ENCODE results near the gene FEZF2. TPM values are rescaled to one million over a fixed set of nuclear protein-coding genes. Genes with fewer than 3 reads are reported as not detected.

FEZF2 gene
- total RNA-seq, 1 donor from 2014 or later = not detected

- DNase-seq = no peak
These were observed 719 bp downstream of the FEZF2 start for GRCh38 chr3:62372621-62373041.

GRCh38 chr3:62371720-62372591 is 1.4 kb downstream of the FEZF2 start:
- no peak for DNase-seq

- no peak for DNase-seq
These were observed 2.3 kb downstream of the FEZF2 start for GRCh38 chr3:62370858-62371719.

GRCh38 chr3:62370112-62370857 is 3.1 kb downstream of the FEZF2 start:
- DNase-seq = no peak

GRCh38 chr3:62369476-62369743 is 3.9 kb downstream of the FEZF2 start:
- DNase-seq = no peak

GRCh38 chr3:62368705-62369475 is 4.5 kb downstream of the FEZF2 start:
- no peak for DNase-seq

- DNase-seq = no peak
These were observed 5.1 kb downstream of the FEZF2 start for GRCh38 chr3:62368290-62368704.

- DNase-seq = no peak
These were observed 5.6 kb downstream of the FEZF2 start for GRCh38 chr3:62367763-62368195.

- DNase-seq = no peak
These were observed 7.2 kb downstream of the FEZF2 start for GRCh38 chr3:62366126-62366484.

GRCh38 chr3:62365391-62366125 is 7.8 kb downstream of the FEZF2 start:
- DNase-seq = no peak

- DNase-seq = no peak
These were observed 9.2 kb downstream of the FEZF2 start for GRCh38 chr3:62364191-62364590.

- no peak for DNase-seq
These were observed 10.1 kb downstream of the FEZF2 start for GRCh38 chr3:62363275-62363674.

GRCh38 chr3:62361824-62362223 is 11.5 kb downstream of the FEZF2 start:
- no peak for DNase-seq

GRCh38 chr3:62361261-62361660 is 12.1 kb downstream of the FEZF2 start:
- DNase-seq = no peak

- DNase-seq = no peak
These were observed 13.8 kb downstream of the FEZF2 start for GRCh38 chr3:62359531-62359930.

GRCh38 chr3:62356356-62356755 is 17.0 kb downstream of the FEZF2 start:
- DNase-seq = no peak

GRCh38 chr3:62355703-62356102 is 17.6 kb downstream of the FEZF2 start:
- no peak for DNase-seq

- DNase-seq = no peak
These were observed 29.6 kb downstream of the FEZF2 start for GRCh38 chr3:62343755-62344154.

GRCh38 chr3:62335196-62335595 is 38.2 kb downstream of the FEZF2 start:
- DNase-seq = no peak

- no peak for DNase-seq
These were observed 40.5 kb downstream of the FEZF2 start for GRCh38 chr3:62332835-62333244.

GRCh38 chr3:62332017-62332416 is 41.3 kb downstream of the FEZF2 start:
- no peak for DNase-seq
